Measurements from ENCODE around the gene PEAK1.
"Not testable (repeated sequence)": the region's sequence is repeated elsewhere in the genome, so short reads cannot be mapped to it uniquely, and the experiment has no call there.

The PEAK1 gene

GRCh38 chr15:77201665-77202064 is 218.2 kb downstream of the PEAK1 start:
- Histone ChIP-seq H3K27me3 (ENCODE audit: control insufficient read depth, insufficient read depth, low read length) (no peaks in the 10 kb centered on the region), H3K4me3 (ENCODE audit: low read length) (no peak overlapping the region), H3K9me3 (ENCODE audit: control insufficient read depth, insufficient read depth, low read length) (no peaks in the 10 kb centered on the region), H3K36me3 (ENCODE audit: control insufficient read depth, insufficient read depth, low read length) (no peaks in the 10 kb centered on the region), H3K4me1 (ENCODE audit: control insufficient read depth, insufficient read depth, low read length) (no peaks in the 10 kb centered on the region), H3K27ac (ENCODE audit: low read length) (no peak overlapping the region)
- DNase-seq (ENCODE audit: low read depth, low spot score) = no peak

GRCh38 chr15:77196381-77196780 is 223.5 kb downstream of the PEAK1 start:
- Histone ChIP-seq H3K9me3 (ENCODE audit: control insufficient read depth, insufficient read depth, low read length) (no peaks in the 10 kb centered on the region), H3K27ac (ENCODE audit: low read length) (no peak overlapping the region), H3K4me3 (ENCODE audit: low read length) (no peak overlapping the region), H3K36me3 (ENCODE audit: control insufficient read depth, insufficient read depth, low read length) (no peaks in the 10 kb centered on the region), H3K4me1 (ENCODE audit: control insufficient read depth, insufficient read depth, low read length) (peaks cover 2% of the 10 kb centered on the region; the same call in 1 of the 2 replicates), H3K27me3 (ENCODE audit: control insufficient read depth, insufficient read depth, low read length) (no peaks in the 10 kb centered on the region)
- no peak for DNase-seq (ENCODE audit: low read depth, low spot score)

GRCh38 chr15:77195586-77195985 is 224.3 kb downstream of the PEAK1 start:
- no peaks in the 10 kb centered on the region for H3K36me3 ChIP-seq (ENCODE audit: control insufficient read depth, insufficient read depth, low read length)
- H3K27ac ChIP-seq (ENCODE audit: low read length) = no peak overlapping the region
- peaks cover 2% of the 10 kb centered on the region; the same call in 1 of the 2 replicates for H3K4me1 ChIP-seq (ENCODE audit: control insufficient read depth, insufficient read depth, low read length)
- DNase-seq (ENCODE audit: low read depth, low spot score) = no peak
- H3K9me3 ChIP-seq (ENCODE audit: control insufficient read depth, insufficient read depth, low read length) = no peaks in the 10 kb centered on the region
- H3K27me3 ChIP-seq (ENCODE audit: control insufficient read depth, insufficient read depth, low read length) = no peaks in the 10 kb centered on the region
- H3K4me3 ChIP-seq (ENCODE audit: low read length) = no peak overlapping the region
- WGBS (ENCODE audit: insufficient coverage, insufficient read length) = no CpG with 5 or more reads among the region's 3 CpGs

GRCh38 chr15:77192451-77192850 is 227.5 kb downstream of the PEAK1 start:
- DNase-seq (ENCODE audit: low read depth, low spot score) = no peak
- H3K36me3 ChIP-seq (ENCODE audit: control insufficient read depth, insufficient read depth, low read length) = no peaks in the 10 kb centered on the region
- WGBS (ENCODE audit: insufficient coverage, insufficient read length) = no CpG with 5 or more reads among the region's 4 CpGs
- no peaks in the 10 kb centered on the region for H3K9me3 ChIP-seq (ENCODE audit: control insufficient read depth, insufficient read depth, low read length)
- peaks cover 2% of the 10 kb centered on the region; the same call in 1 of the 2 replicates for H3K4me1 ChIP-seq (ENCODE audit: control insufficient read depth, insufficient read depth, low read length)
- H3K27me3 ChIP-seq (ENCODE audit: control insufficient read depth, insufficient read depth, low read length) = no peaks in the 10 kb centered on the region
- H3K27ac ChIP-seq (ENCODE audit: low read length) = no peak overlapping the region
- H3K4me3 ChIP-seq (ENCODE audit: low read length) = no peak overlapping the region

GRCh38 chr15:77191230-77191834 is 228.6 kb downstream of the PEAK1 start:
- no peak overlapping the region for H3K27ac ChIP-seq (ENCODE audit: low read length)
- no peaks in the 10 kb centered on the region for H3K36me3 ChIP-seq (ENCODE audit: control insufficient read depth, insufficient read depth, low read length)
- peaks cover 2% of the 10 kb centered on the region; the same call in 1 of the 2 replicates for H3K4me1 ChIP-seq (ENCODE audit: control insufficient read depth, insufficient read depth, low read length)
- DNase-seq (ENCODE audit: low read depth, low spot score) = no peak
- H3K27me3 ChIP-seq (ENCODE audit: control insufficient read depth, insufficient read depth, low read length) = no peaks in the 10 kb centered on the region
- no peak overlapping the region for H3K4me3 ChIP-seq (ENCODE audit: low read length)
- WGBS (ENCODE audit: insufficient coverage, insufficient read length) = no CpG with 5 or more reads among the region's 2 CpGs
- no peaks in the 10 kb centered on the region for H3K9me3 ChIP-seq (ENCODE audit: control insufficient read depth, insufficient read depth, low read length)

- Histone ChIP-seq H3K9me3 (ENCODE audit: control insufficient read depth, insufficient read depth, low read length) (no peaks in the 10 kb centered on the region), H3K27ac (ENCODE audit: low read length) (no peak overlapping the region), H3K27me3 (ENCODE audit: control insufficient read depth, insufficient read depth, low read length) (no peaks in the 10 kb centered on the region), H3K36me3 (ENCODE audit: control insufficient read depth, insufficient read depth, low read length) (no peaks in the 10 kb centered on the region), H3K4me3 (ENCODE audit: low read length) (no peak overlapping the region), H3K4me1 (ENCODE audit: control insufficient read depth, insufficient read depth, low read length) (peaks cover 2% of the 10 kb centered on the region; the same call in 1 of the 2 replicates)
- no CpG with 5 or more reads among the region's 4 CpGs for WGBS (ENCODE audit: insufficient coverage, insufficient read length)
- DNase-seq (ENCODE audit: low read depth, low spot score) = no peak
Observed at GRCh38 chr15:77187751-77188464, 232.0 kb downstream of the PEAK1 start.

- no peak overlapping the region for H3K4me3 ChIP-seq (ENCODE audit: low read length)
- H3K36me3 ChIP-seq (ENCODE audit: control insufficient read depth, insufficient read depth, low read length) = no peaks in the 10 kb centered on the region
- no peaks in the 10 kb centered on the region for H3K9me3 ChIP-seq (ENCODE audit: control insufficient read depth, insufficient read depth, low read length)
- WGBS (ENCODE audit: insufficient coverage, insufficient read length) = no CpG with 5 or more reads among the region's 3 CpGs
- DNase-seq (ENCODE audit: low read depth, low spot score) = peak; percentile 22
- H3K27ac ChIP-seq (ENCODE audit: low read length) = no peak overlapping the region
- H3K4me1 ChIP-seq (ENCODE audit: control insufficient read depth, insufficient read depth, low read length) = no peaks in the 10 kb centered on the region
- no peaks in the 10 kb centered on the region for H3K27me3 ChIP-seq (ENCODE audit: control insufficient read depth, insufficient read depth, low read length)
Observed at GRCh38 chr15:77186594-77187011, 233.3 kb downstream of the PEAK1 start.

GRCh38 chr15:77185242-77185785 is 234.6 kb downstream of the PEAK1 start:
- Histone ChIP-seq H3K27ac (ENCODE audit: low read length) (no peak overlapping the region), H3K36me3 (ENCODE audit: control insufficient read depth, insufficient read depth, low read length) (no peaks in the 10 kb centered on the region), H3K9me3 (ENCODE audit: control insufficient read depth, insufficient read depth, low read length) (no peaks in the 10 kb centered on the region), H3K4me1 (ENCODE audit: control insufficient read depth, insufficient read depth, low read length) (no peaks in the 10 kb centered on the region), H3K4me3 (ENCODE audit: low read length) (no peak overlapping the region), H3K27me3 (ENCODE audit: control insufficient read depth, insufficient read depth, low read length) (no peaks in the 10 kb centered on the region)
- WGBS (ENCODE audit: insufficient coverage, insufficient read length) = no CpG with 5 or more reads among the region's 2 CpGs
- no peak for DNase-seq (ENCODE audit: low read depth, low spot score)

- no CpG with 5 or more reads among the region's 4 CpGs for WGBS (ENCODE audit: insufficient coverage, insufficient read length)
- H3K27ac ChIP-seq (ENCODE audit: low read length); H3K36me3 ChIP-seq (ENCODE audit: control insufficient read depth, insufficient read depth, low read length); H3K4me1 ChIP-seq (ENCODE audit: control insufficient read depth, insufficient read depth, low read length); DNase-seq (ENCODE audit: low read depth, low spot score); H3K4me3 ChIP-seq (ENCODE audit: low read length); H3K27me3 ChIP-seq (ENCODE audit: control insufficient read depth, insufficient read depth, low read length); H3K9me3 ChIP-seq (ENCODE audit: control insufficient read depth, insufficient read depth, low read length): not testable (repeated sequence)
Observed at GRCh38 chr15:77184352-77184751, 235.6 kb downstream of the PEAK1 start.

GRCh38 chr15:77183066-77183465 is 236.8 kb downstream of the PEAK1 start:
- Histone ChIP-seq H3K9me3 (ENCODE audit: control insufficient read depth, insufficient read depth, low read length) (no peaks in the 10 kb centered on the region), H3K27ac (ENCODE audit: low read length) (no peak overlapping the region), H3K4me1 (ENCODE audit: control insufficient read depth, insufficient read depth, low read length) (no peaks in the 10 kb centered on the region), H3K27me3 (ENCODE audit: control insufficient read depth, insufficient read depth, low read length) (no peaks in the 10 kb centered on the region), H3K4me3 (ENCODE audit: low read length) (no peak overlapping the region), H3K36me3 (ENCODE audit: control insufficient read depth, insufficient read depth, low read length) (no peaks in the 10 kb centered on the region)
- no peak for DNase-seq (ENCODE audit: low read depth, low spot score)
- no CpG with 5 or more reads among the region's 3 CpGs for WGBS (ENCODE audit: insufficient coverage, insufficient read length)
